Neural crest cell (in vitro differentiated cells): Measurements from ENCODE around the gene NR3C2. TPM values are rescaled to one million over a fixed set of nuclear protein-coding genes. Genes with fewer than 3 reads are reported as not detected.

Experiments
- DNase-seq: peaks from one replicate; pipeline ENCODE4 v3.0.0; 2021; ENCODE audit warnings: low read depth, mixed read lengths, low spot score
- H3K27ac Mint-ChIP-seq: one replicate; pipeline ENCODE4 v1.8.0; 2021; ENCODE audit warnings: mild to moderate bottlenecking, mixed read lengths; ENCODE audit not compliant: unreplicated experiment
- H3K27me3 Mint-ChIP-seq: 2 replicates; pipeline ENCODE4 v1.8.0; 2021; ENCODE audit warnings: low read depth, mild to moderate bottlenecking, mixed read lengths
- H3K36me3 Mint-ChIP-seq: 2 replicates; pipeline ENCODE4 v1.8.0; 2021; ENCODE audit warnings: low read depth, mild to moderate bottlenecking, mixed read lengths
- H3K4me1 Mint-ChIP-seq: 2 replicates; pipeline ENCODE4 v1.8.0; 2021; ENCODE audit warnings: mixed read lengths
- H3K4me3 Mint-ChIP-seq: one replicate; pipeline ENCODE4 v1.8.0; 2021; ENCODE audit warnings: mild to moderate bottlenecking, mixed read lengths
- H3K9me3 Mint-ChIP-seq: 2 replicates; pipeline ENCODE4 v1.8.0; 2021; ENCODE audit warnings: mixed read lengths
- CTCF ChIP-seq: fragments of 200-600 bp; sonication (generic); conservative IDR thresholded peaks from 2 replicates; pipeline ENCODE4 v1.5.0; 2021; ENCODE audit warnings: antibody characterized with exemption, mild to moderate bottlenecking
- total RNA-seq: library from RNA; stranded (reverse); gene quantifications from 2 replicates; pipeline ENCODE4 v1.2.1, GENCODE V29; 2021

NR3C2 gene
- total RNA-seq, 1 donor from 2014 or later, result 0.21 TPM

GRCh38 chr4:148215202-148215601, 227.0 kb downstream of the NR3C2 start:
- no peaks in the 10 kb centered on the region for H3K9me3 Mint-ChIP-seq
- TF ChIP-seq CTCF, result no peak
- no peak for DNase-seq
- no peak overlapping the region for H3K4me3 Mint-ChIP-seq
- H3K27me3 Mint-ChIP-seq, result no peaks in the 10 kb centered on the region
- no peaks in the 10 kb centered on the region for H3K36me3 Mint-ChIP-seq
- H3K27ac Mint-ChIP-seq, result no peak overlapping the region
- H3K4me1 Mint-ChIP-seq, result no peaks in the 10 kb centered on the region

- no peaks in the 10 kb centered on the region for H3K36me3 Mint-ChIP-seq
- H3K27me3 Mint-ChIP-seq, result no peaks in the 10 kb centered on the region
- no peaks in the 10 kb centered on the region for H3K9me3 Mint-ChIP-seq
- H3K4me1 Mint-ChIP-seq, result no peaks in the 10 kb centered on the region
- TF ChIP-seq CTCF, result no peak
- no peak for DNase-seq
- no peak overlapping the region for H3K27ac Mint-ChIP-seq
- H3K4me3 Mint-ChIP-seq, result no peak overlapping the region
These were observed 227.6 kb downstream of the NR3C2 start for GRCh38 chr4:148214529-148215166.

- no peaks in the 10 kb centered on the region for H3K4me1 Mint-ChIP-seq
- H3K36me3 Mint-ChIP-seq, result no peaks in the 10 kb centered on the region
- no peaks in the 10 kb centered on the region for H3K9me3 Mint-ChIP-seq
- no peak for DNase-seq
- peaks cover under 1% of the 10 kb centered on the region for H3K27me3 Mint-ChIP-seq
- no peak overlapping the region for H3K4me3 Mint-ChIP-seq
- H3K27ac Mint-ChIP-seq, result no peak overlapping the region
- TF ChIP-seq CTCF, result no peak
These were observed 230.7 kb downstream of the NR3C2 start for GRCh38 chr4:148211533-148211932.

GRCh38 chr4:148210661-148211060, 231.6 kb downstream of the NR3C2 start:
- H3K36me3 Mint-ChIP-seq, result no peaks in the 10 kb centered on the region
- no peak overlapping the region for H3K27ac Mint-ChIP-seq

GRCh38 chr4:148207068-148207467, 235.1 kb downstream of the NR3C2 start:
- no peak for DNase-seq
- no peak for TF ChIP-seq CTCF
- no peak overlapping the region for H3K27ac Mint-ChIP-seq
- no peak overlapping the region for H3K4me3 Mint-ChIP-seq
- peaks cover 10% of the 10 kb centered on the region for H3K4me1 Mint-ChIP-seq
- H3K9me3 Mint-ChIP-seq, result no peaks in the 10 kb centered on the region
- no peaks in the 10 kb centered on the region for H3K36me3 Mint-ChIP-seq
- H3K27me3 Mint-ChIP-seq, result peaks cover 5% of the 10 kb centered on the region

More at GRCh38 chr4:148210661-148211060, 231.6 kb downstream of the NR3C2 start:
- DNase-seq, result no peak
- H3K27me3 Mint-ChIP-seq, result peaks cover 2% of the 10 kb centered on the region
- H3K9me3 Mint-ChIP-seq, result no peaks in the 10 kb centered on the region
- no peak for TF ChIP-seq CTCF
- peaks cover under 1% of the 10 kb centered on the region for H3K4me1 Mint-ChIP-seq
- no peak overlapping the region for H3K4me3 Mint-ChIP-seq
